Sigmoid colon (tissue), 7 donors: ENCODE results near the gene GRIK4. TPM values are rescaled to one million over a fixed set of nuclear protein-coding genes. Genes with fewer than 3 reads are reported as not detected.
A peak's percentile ranks its signal among the peaks of the same experiment; 100 is the strongest.

Experiments used
- DNase-seq: peaks from one replicate; pipeline ENCODE4 v3.0.0-alpha.2; 2019
- H3K27ac ChIP-seq, 4 donors: fragments of 200-600 bp; sonication (generic); one replicate each; pipeline ENCODE4 v1.5.1; 2016 to 2019; ENCODE audit warnings: mild to moderate bottlenecking in 1 of 4
- H3K27me3 ChIP-seq, 3 donors: fragments of 200-600 bp; sonication (generic); one replicate each; pipeline ENCODE4 v1.5.1; 2019; ENCODE audit warnings: mild to moderate bottlenecking in 1 of 3
- H3K36me3 ChIP-seq, 4 donors: fragments of 200-600 bp; sonication (generic); one replicate each; pipeline ENCODE4 v1.5.1; 2016 to 2019
- H3K4me1 ChIP-seq, 4 donors: fragments of 200-600 bp; sonication (generic); one replicate each; pipeline ENCODE4 v1.5.1; 2017 to 2019
- H3K4me3 ChIP-seq, 4 donors: fragments of 200-600 bp; sonication (generic); one replicate each; pipeline ENCODE4 v1.5.1; 2017 to 2019; ENCODE audit warnings: mild to moderate bottlenecking in 2 of 4, moderate library complexity in 1 of 4
- H3K9me3 ChIP-seq, 4 donors: fragments of 200-600 bp in 3 of 4; sonication (generic) in 3 of 4; one replicate each; pipeline versions ENCODE4 v1.5.1 to v1.6.1; 2013 to 2019
- EP300 ChIP-seq, 4 donors: sonication (generic); formaldehyde crosslinking; IDR thresholded peaks; one replicate each; pipeline ENCODE4 v1.6.1; 2017; ENCODE audit warnings: antibody characterized with exemption in 4 of 4
- POLR2A ChIP-seq, 2 donors: fragments of 450-650 bp; IDR thresholded peaks; one replicate each; pipeline ENCODE4 v1.6.1; 2016; ENCODE audit warnings: antibody characterized with exemption in 2 of 2, mild to moderate bottlenecking in 2 of 2, moderate library complexity in 2 of 2
- POLR2AphosphoS5 ChIP-seq, 4 donors: sonication (generic); formaldehyde crosslinking; IDR thresholded peaks; one replicate each; pipeline ENCODE4 v1.6.1; 2017; ENCODE audit warnings: antibody characterized with exemption in 4 of 4
- WGBS, 2 donors: extraction: QIAGEN DNeasy Blood & Tissue Kit; methylation state at CpG; one replicate each; pipeline ENCODE4 v1.1.7; 2013; 5-methylcytosine and 5-hydroxymethylcytosine counted together
- intact Hi-C: fragments of 100-400 bp; cut with DNase I; formaldehyde crosslinking; loops from one replicate; pipeline ENCODE4 v1.15.1; 2023
- polyA plus RNA-seq, 3 donors: library from polyadenylated mRNA; stranded (reverse); fragments of 200-250 nt; gene quantifications; one replicate each; pipeline ENCODE4 v1.2.3, GENCODE V29; 2013
- total RNA-seq, 4 donors: library from RNA; depleted of rRNA; stranded (reverse); fragments of >200 nt; gene quantifications; one replicate each; pipeline ENCODE4 v1.1.0, GENCODE V29; 2016
- TF ChIP-seq, protein P1 (sequence below), 4 experiments: fragments of 450-650 bp in 3 of 4; fragments of 200-600 bp in 1 of 4; IDR thresholded peaks; one replicate each; pipeline ENCODE4 v1.5.1; 2016 to 2019; ENCODE audit warnings: antibody characterized with exemption in 4 of 4, mild to moderate bottlenecking in 3 of 4, moderate library complexity in 2 of 4
- donor health status: healthy with polysubstance abuse.
- donor health status: Bipolar disorder and iron deficiency.
- donor health status: healthy.

The GRIK4 gene
- total and polyA plus RNA-seq, 7 donors: 0.10 to 0.36 (median 0.27) TPM; not detected in 4

DNA sequence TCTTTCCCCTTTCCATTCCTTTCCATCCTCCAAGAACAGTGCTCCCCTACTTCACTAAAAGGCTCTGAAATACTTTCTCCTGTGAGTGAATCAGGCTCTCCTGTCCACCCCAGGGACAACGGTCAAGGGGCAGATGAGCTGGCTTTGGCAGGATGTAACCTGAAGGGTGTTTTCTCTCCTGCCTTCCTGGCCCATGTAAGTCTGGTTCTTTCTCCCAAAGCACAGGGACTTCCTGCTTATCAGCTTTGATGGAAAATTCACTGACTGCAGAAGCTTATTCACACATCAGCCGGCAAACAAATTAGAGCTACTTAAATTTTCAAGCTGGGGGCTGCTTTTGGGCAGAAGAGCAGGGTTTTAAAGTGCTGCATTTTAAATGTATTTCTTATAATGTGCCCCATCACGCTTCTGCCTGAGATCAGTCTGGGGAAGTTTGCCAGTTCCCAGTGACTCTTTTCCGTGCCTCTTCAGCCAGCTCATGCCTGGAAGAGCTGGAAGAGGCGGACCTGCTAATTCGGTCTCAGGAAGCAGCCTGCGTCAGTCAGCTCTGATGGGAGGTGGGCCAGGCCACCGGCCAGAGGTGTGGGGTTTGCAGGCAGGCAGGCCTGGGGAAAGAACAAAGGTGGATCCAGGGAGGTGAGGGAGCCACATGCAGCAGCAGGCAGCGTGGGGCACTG, 372.0 kb downstream of the GRIK4 start:
- WGBS, 2 donors: 56 to 66% methylated on average over 9 of the region's 9 CpGs
- Histone ChIP-seq H3K9me3 (no peaks in the 10 kb centered on the region), H3K4me3 (no peak overlapping the region), H3K4me1 (no peaks in the 10 kb centered on the region), H3K27ac (peak overlapping the region in 1 of 4 donors; percentile 29), H3K27me3 (no peaks in the 10 kb centered on the region), H3K36me3 (no peaks in the 10 kb centered on the region)
- DNase-seq: no peak
- intact Hi-C loops: no loop called here
- no peak for TF ChIP-seq POLR2A (IDR thresholded peaks at IDR 0.05)
- TF ChIP-seq POLR2AphosphoS5 (IDR thresholded peaks at IDR 0.05): no peak
- TF ChIP-seq EP300 (IDR thresholded peaks at IDR 0.05): no peak
- TF ChIP-seq, protein P1, sequence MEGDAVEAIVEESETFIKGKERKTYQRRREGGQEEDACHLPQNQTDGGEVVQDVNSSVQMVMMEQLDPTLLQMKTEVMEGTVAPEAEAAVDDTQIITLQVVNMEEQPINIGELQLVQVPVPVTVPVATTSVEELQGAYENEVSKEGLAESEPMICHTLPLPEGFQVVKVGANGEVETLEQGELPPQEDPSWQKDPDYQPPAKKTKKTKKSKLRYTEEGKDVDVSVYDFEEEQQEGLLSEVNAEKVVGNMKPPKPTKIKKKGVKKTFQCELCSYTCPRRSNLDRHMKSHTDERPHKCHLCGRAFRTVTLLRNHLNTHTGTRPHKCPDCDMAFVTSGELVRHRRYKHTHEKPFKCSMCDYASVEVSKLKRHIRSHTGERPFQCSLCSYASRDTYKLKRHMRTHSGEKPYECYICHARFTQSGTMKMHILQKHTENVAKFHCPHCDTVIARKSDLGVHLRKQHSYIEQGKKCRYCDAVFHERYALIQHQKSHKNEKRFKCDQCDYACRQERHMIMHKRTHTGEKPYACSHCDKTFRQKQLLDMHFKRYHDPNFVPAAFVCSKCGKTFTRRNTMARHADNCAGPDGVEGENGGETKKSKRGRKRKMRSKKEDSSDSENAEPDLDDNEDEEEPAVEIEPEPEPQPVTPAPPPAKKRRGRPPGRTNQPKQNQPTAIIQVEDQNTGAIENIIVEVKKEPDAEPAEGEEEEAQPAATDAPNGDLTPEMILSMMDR (IDR thresholded peaks at IDR 0.05): no peak

- intact Hi-C loops: no loop called here
- no peak for DNase-seq
- Histone ChIP-seq H3K36me3 (no peaks in the 10 kb centered on the region), H3K27me3 (no peaks in the 10 kb centered on the region), H3K4me3 (no peak overlapping the region), H3K4me1 (no peaks in the 10 kb centered on the region), H3K27ac (no peak overlapping the region), H3K9me3 (no peaks in the 10 kb centered on the region)
- TF ChIP-seq POLR2A (IDR thresholded peaks at IDR 0.05) (no peak), POLR2AphosphoS5 (IDR thresholded peaks at IDR 0.05) (no peak), EP300 (IDR thresholded peaks at IDR 0.05) (no peak)
- TF ChIP-seq, protein P1 (IDR thresholded peaks at IDR 0.05): no peak
- 88 to 89% methylated on average over 20 of the region's 20 CpGs for WGBS, 2 donors
Observed at GRCh38 chr11:120884154-120885020, 372.8 kb downstream of the GRIK4 start.

GRCh38 chr11:120890609-120891320, 379.2 kb downstream of the GRIK4 start:
- TF ChIP-seq POLR2AphosphoS5 (IDR thresholded peaks at IDR 0.05) (no peak), EP300 (IDR thresholded peaks at IDR 0.05) (no peak), POLR2A (IDR thresholded peaks at IDR 0.05) (no peak)
- TF ChIP-seq, protein P1 (IDR thresholded peaks at IDR 0.05): no peak
- 81 to 86% methylated on average over 7 of the region's 7 CpGs for WGBS, 2 donors
- intact Hi-C loops: no loop called here

DNA sequence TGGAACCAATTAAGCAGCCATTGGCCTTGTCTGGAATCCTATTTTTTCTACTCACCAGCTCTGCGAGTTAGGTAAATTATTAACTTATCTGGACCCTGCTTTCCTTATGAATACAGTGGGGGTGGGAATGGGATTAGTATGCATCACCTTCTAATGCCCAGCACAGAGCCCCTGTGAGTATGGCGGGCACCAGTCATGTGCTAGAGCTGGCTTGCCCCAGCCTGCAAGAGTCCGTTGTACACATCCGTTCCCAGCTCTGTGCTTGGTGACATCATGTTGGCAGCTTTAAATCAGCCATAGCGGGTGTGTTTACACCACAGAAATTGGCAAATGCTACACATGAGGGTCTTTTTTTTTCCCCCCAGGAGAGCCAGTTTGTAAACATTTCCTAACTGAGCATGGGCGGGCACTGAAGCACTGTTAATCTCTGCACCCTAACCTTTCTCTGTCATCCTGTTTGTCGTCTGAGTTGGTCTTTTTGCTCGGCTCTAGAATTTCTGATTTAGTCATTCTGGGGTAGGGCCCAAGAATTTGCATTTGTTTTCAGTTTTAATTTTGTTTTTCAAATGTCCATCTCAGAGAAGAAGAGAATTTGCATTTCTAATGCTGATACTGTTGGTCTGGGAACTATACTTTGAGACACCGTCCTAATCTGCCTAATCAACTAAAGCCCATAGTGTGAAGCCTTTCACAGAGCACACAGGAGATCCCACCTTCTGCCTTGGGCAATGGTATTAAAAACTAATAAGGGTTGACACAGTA, 382.1 kb downstream of the GRIK4 start:
- 75 to 78% methylated on average over 9 of the region's 9 CpGs for WGBS, 2 donors
- Histone ChIP-seq H3K36me3 (no peaks in the 10 kb centered on the region), H3K27me3 (no peaks in the 10 kb centered on the region), H3K4me1 (no peaks in the 10 kb centered on the region), H3K27ac (no peak overlapping the region), H3K4me3 (no peak overlapping the region), H3K9me3 (no peaks in the 10 kb centered on the region)
- no peak for DNase-seq
- intact Hi-C loops: no loop called here
- TF ChIP-seq POLR2AphosphoS5 (IDR thresholded peaks at IDR 0.05) (no peak), EP300 (IDR thresholded peaks at IDR 0.05) (no peak), POLR2A (IDR thresholded peaks at IDR 0.05) (no peak)
- TF ChIP-seq, protein P1 (IDR thresholded peaks at IDR 0.05): no peak

More at GRCh38 chr11:120890609-120891320, 379.2 kb downstream of the GRIK4 start:
- Histone ChIP-seq H3K4me3 (no peak overlapping the region), H3K9me3 (no peaks in the 10 kb centered on the region), H3K27me3 (no peaks in the 10 kb centered on the region), H3K27ac (no peak overlapping the region), H3K4me1 (no peaks in the 10 kb centered on the region), H3K36me3 (no peaks in the 10 kb centered on the region)
- no peak for DNase-seq
